ENCODE results near the gene ELOVL7.
"Not testable (repeated sequence)": the region's sequence is repeated elsewhere in the genome, so short reads cannot be mapped to it uniquely, and the experiment has no call there.

Gene ELOVL7

DNA sequence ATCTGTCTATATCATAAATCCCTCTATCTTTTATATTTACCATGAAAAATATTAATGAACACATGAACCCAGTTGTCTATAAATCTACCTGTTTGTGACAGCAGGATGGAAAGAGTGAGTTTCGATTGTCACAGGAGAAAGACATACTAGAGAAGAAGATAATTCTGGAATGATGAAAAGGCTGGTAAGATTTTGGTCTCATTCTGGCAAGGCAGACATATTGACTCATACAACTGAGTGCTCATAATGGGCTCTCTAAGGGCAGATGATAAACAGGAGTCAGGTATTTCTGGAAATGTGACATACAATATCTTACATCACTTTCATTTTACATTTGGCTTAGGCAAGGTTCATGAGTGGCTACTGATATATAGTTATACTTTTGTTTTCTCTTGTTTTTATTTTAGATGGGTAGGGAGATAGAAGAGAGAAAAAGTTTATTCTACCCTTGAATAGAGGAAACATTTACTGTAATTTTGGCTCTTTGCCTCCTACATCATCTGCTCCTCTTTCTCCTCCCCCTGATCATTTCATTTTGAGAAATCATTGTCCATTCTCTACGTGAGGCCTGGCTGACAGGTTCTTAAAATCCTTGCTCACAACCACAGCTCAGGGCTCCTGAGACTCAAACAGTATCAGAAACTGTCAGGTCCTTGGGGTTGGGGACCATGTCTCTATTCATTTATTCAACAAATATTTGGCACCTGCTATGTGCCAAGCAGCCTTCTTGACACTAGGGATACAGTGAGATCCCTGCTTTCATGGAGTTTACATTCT, 14.4 kb downstream of the ELOVL7 start:
- DNase-seq: peak; percentile 31

DNA sequence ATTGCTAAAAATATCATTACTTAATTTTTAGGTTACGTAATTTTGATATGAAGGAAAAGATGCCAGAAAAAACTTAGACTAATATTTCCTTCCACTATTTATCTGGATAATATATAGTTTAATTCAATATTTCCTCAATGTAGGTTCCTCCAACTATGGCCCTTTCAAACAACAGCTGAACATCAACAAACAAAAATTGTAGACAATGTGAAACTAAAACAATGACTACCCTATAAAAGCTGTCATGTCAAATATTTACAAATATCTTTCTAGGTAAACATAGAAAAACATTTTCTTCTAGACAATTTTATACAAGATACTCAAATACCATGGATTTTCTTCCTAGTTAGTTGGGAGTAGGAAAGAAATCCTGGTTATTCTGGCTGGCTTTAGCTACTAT, 16.9 kb downstream of the ELOVL7 start:
- no peak for DNase-seq

DNA sequence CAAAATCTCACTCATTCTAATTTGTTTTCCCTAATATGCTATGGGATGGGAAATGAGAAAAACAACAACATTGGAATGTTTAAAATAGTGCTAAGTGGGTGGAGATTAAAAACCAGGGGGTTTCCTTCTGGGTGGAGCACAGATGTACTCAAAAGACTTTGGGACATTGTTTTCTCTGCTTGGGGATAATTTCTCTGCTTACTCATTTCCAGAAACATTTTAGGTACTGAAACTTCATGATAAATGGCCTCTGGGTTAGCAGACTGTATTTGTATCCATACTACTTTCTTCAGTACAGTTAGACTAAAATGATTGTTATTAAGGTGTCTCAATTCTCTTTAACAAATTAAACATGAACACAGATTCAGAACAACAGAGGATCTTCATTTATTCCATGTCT, 17.4 kb downstream of the ELOVL7 start:
- peak; percentile 15 for DNase-seq

DNA sequence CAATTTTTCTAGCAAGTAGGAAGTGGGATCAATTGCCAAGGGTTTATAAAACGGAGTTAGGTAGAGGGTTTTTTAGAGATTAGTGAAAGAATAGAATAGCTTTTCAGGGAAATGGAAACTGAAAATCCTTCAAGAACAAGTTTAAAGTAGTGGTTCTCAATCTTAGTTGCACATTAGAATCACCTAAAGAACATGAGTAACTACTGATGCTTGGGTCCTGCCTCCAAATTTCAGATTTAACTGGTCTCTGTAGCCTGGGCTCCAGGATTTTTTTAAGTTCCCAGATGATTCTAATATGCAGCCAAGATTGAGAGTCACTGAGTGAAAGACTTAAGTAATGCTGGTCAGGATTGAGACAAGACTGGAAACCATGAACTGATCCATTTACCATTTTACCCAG, 20.5 kb downstream of the ELOVL7 start:
- no peak for DNase-seq

DNA sequence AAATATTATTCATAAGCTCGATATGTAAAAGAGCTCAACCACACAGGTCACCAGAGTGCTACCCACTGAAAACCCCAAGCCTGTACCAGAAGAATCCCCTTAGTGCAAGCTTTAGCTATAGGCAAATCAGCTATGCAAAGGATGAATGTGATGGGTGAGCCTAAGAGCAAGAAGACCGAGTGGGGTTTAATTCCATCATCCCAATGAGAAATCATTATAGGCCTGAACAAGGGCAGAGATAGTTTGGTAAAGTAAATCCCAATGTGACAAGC, 21.8 kb downstream of the ELOVL7 start:
- DNase-seq: no peak

DNA sequence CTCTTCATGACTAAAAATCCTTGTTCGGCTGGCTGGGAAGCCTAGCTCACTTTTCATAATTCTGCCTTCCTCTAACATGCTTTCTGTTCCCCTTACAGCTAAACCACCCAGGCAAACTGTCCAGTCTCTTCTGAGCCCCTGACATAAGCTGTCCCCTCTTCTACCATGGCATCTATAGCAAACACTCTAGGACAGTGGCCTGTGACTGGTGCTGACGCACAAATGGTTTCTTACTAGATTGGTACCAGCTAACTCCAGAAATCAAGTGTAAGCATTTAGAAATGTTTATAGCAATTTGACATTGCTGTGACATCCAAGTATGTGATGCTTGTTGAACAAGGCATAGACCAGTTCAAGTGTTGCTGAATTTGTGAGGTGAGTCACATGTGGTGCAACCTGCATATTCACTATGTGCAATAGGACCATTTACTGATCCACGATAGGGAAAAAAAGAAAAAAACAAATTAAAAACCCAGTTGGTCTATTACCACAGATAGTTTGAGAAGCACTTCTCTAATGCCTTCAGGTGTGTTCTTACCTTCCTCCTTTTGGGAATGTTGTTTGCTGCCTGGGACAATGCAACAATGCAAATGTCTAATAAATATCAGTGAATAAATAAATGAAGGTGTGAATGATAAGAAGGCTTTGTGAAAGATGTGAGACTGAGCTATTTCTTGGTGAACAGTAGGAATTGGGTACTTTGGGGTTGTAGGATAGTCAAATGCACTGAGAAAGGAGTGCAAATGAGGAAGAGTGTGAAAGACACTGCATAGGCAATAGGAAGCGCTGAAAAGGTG, 22.4 kb downstream of the ELOVL7 start:
- DNase-seq: no peak

DNA sequence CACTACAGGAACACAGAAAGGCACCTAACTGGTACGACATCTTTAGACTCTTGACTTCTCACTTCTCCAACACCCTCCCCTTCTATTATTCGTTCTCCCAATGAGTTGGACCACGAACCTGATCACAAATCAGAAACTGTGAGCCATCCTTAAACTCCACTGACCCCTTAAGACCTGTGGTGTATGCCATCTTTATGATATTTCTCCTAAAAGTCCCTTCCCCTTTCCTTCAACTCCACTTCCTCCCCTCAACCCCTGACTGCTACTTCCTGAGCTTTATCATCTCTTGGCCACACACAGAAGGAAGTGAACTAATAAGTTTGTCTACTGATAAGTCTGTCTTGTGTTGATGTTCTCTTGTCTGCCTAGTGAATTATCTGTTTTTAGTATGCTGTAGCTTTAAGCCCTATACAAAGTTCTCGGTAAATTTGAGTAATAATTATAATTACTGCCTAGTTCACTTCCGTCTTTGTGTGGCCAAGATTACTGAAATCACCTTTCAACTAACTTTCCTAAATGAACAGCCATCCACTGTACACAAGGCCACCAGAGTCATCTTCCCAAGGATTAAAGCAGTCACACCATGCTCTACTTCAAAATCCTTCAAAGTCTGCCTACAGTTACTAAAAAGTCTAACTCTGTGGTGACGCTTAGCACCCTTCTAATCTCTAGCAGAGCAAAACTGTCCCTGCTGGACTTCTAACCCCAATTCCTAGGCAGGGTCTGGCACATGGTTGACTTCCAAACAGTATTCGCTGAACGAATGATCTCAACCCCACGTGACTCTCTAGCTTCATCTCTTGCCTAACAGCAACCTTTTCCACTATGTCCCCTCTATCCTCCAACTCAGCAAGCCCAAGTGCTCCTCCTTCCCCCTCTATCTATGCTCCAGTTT, 23.2 kb downstream of the ELOVL7 start:
- DNase-seq: no peak

DNA sequence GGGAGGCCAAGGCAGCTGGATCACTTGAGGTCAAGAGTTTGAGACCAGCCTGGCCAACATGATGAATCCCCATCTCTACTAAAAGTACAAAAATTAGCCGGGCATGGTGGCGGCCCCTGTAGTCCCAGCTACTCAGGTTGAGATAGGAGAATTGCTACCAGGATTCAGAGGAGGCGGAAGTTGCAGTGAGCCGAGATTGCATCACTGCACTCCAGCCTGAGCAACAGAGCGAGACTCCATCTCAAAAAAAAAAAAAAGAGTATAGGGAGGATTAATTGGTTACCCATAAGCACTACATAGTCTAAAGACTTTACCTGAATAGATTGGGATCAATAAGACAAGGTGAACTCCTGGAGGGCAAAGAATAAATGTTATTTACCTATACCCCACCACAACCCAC, 27.9 kb downstream of the ELOVL7 start:
- not testable (repeated sequence) for DNase-seq

DNA sequence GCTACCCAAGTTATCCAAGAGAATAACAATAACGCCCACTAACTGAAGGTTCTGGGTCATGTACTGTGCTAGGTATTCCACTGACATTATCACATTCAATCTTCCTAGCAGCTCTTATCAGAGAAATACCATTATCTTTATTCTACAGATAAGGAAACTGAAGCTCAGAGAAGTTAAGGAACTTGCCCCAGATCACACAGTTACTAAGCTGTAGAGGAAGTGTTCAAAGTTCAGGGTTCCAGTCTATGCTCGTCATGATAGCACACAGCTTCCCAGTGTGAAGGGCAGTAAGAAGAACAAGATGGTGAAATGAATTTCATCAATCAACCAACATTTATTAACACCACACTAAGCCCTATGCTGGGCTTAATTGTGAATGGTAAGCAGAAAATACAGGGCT, 29.6 kb downstream of the ELOVL7 start:
- no peak for DNase-seq

DNA sequence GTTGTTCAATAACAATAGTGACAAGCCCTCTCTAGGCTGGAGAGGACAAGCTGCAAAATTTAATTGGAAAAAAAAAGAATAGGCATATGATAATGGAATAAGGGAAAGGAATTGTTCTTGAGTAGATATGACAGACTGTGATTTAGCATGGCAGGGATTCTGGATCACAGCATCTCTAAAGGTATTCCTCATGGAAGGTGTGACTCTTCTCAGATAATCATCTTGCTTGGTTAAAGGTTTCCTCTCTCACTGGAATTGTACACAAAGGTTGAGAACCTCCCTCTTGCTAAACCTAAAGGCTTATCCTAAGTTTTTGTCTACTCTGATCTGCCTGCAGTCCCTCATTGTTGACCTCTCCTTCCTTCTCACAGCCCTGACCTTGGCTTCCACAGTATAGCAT, 31.6 kb downstream of the ELOVL7 start:
- DNase-seq: no peak

DNA sequence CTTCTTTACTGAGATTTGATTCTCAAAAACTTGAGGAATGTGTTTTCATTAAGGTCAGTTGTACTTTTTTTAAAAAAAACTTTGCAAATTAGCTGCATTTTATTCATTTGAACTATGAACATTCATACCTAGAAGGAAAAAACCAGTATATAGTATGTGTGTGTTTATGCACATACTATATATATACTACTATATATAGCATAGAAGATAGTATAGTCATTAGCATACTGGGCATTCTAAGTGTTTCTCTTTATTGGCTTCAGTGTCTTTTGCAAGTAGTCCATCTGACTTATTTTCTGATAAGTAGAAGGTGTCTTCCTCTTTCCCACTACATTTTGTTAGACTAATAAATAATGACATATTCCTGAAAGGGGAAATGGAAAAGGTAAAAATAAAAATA, 33.0 kb downstream of the ELOVL7 start:
- no peak for DNase-seq

DNA sequence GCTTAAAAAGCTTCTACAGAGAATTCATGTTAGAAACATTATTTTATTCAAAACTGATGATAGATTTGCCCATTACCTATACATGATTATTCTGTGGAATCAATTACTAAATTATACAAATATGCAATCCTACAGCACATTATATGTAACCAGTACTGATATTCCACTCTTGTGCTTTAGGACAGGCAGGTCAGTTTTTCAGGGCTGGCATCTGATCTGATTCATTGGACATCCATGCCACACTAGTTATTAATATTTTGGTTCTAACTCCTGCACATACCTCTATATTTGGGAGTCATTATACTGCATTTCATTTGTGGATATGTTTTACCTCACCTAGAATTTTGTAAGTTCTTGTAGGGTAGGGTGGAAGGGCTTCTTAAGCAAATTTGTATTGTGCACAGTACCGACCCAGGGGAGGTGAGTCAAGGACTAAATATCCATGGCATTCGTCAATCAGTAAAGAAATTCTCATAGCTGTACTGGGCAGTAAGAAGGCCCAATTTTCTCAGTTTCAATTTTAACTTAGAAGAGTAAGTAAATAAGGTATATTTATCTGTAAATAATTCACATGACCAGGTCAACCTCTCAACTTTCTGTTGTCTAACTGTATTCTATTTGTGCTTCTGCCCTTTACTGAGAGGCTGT, 33.5 kb downstream of the ELOVL7 start:
- DNase-seq: no peak

DNA sequence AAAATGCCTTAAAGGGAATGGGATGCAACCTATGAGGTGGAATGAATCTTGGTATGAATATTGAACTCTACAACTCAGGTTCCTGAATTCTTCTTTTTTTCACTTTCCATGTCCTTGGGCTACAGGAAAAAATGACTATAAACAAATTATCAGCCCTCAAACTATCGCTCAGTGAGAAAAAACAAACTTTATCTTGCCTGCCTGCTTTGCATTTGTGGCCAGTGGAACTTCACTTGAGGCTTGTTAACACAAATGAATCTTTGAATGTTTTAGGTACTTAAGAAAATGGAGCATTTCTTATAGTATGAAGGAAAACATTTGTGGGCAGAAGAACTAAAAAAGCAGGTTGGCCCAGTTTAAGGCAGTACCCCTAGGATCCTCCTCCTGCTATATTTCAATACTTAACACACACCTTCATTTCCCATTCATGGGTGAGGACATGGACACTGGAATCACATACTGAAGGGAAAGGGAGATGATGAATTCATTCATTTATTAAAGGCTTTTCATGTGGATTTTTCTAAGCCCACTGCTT, 34.1 kb downstream of the ELOVL7 start:
- DNase-seq: no peak

DNA sequence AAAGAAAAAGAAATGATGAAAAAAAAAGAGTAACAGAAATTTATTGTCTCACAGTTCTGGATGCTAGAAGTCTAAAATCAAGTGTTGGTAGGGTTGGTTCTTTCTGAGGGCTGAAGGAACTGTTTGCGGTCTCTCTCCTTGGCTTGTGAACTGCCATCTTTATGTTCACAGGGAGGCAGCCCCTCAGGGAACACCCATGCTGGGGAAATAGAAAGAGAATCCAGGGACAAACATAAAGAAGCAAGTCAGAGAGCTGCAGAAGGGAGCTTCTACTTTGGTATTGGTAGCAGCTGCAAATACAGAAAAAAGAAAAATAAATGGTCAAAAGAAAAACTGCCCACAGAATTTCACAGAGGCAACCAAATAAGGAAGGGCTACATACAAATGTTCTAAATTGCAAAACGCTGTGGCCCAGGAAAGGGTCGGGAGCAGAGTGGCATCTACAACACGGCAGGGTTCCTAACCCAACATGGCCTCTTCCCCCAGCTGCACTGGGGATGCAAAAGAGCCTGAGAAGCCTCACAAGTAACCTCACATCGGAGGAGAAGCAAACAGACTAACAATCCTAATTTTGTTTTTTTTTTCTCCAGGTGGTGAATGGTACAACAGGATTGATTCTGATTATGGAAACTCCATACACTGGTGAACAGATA, 37.4 kb downstream of the ELOVL7 start:
- no peak for DNase-seq

DNA sequence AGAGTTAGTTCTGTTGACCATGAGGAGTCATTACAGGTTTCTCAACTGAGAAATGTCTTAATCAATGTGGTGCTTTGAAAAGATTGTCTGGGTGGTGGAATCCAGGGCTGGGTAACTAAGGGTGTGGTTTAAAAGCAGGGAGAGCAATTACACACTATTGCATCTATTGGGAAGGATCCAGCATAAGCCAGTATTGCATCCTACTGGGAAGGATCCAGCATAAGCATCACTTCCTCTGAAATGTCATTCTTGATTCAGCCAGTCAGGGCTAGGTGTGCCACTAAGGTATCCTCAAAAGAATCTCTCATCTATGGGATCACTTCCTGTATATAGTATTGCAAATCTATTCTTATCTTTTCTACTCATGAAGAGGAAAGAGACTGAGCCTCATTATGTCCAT, 38.6 kb downstream of the ELOVL7 start:
- no peak for DNase-seq

DNA sequence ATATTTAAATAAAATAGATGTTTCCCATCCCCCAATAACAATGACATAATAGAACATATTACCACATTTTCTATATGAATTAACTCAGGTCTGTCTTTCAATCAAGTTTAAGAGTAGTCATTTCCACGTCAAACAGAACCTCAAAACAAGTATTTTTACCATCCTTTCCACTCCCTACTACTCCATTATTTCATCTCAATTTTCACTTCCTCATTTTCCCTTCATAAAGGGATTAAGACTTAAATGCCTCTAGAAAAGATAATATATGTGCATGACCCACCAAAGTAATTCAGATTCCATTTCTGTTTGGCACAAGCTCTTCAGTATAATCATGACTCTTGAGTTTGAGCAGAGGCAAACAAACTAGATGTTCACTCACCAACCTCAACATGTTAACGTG, 40.4 kb downstream of the ELOVL7 start:
- DNase-seq: no peak

DNA sequence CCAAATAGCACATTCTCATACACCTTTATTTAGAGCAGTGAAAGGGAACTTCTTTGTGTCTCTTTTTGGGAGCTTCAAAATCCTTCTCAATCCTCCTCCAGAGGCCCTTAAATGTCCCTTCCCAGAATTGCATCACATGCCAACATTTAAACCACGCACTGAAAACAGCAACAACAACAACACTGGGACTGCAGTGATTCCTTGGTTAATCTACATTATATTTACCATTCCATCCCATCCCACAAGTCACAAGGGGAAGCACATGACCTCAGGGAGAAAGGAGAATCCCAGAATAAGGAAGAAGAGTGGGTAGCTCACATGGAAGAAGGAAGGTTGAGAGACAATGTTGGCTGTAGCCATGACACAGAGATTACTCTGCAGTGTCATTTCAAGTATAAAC, 41.1 kb downstream of the ELOVL7 start:
- DNase-seq: no peak

DNA sequence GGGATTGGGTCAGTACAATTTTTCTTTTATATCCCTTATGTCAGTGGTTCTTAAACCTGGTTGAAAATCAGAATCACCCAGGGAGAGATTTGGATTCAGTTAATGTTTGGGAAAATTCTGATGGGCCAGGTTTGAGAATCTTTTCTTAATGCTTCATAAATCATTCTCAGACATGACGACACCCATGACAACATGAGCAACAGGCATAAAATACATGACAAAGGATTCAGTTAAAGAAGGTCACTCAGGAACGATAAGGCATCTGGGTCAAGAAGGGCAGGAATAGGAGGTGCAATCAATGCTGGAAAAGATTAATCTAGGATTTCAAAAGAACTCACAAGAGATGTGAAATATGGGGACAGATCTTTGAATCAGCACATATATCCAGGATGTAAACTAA, 41.8 kb downstream of the ELOVL7 start:
- no peak for DNase-seq

DNA sequence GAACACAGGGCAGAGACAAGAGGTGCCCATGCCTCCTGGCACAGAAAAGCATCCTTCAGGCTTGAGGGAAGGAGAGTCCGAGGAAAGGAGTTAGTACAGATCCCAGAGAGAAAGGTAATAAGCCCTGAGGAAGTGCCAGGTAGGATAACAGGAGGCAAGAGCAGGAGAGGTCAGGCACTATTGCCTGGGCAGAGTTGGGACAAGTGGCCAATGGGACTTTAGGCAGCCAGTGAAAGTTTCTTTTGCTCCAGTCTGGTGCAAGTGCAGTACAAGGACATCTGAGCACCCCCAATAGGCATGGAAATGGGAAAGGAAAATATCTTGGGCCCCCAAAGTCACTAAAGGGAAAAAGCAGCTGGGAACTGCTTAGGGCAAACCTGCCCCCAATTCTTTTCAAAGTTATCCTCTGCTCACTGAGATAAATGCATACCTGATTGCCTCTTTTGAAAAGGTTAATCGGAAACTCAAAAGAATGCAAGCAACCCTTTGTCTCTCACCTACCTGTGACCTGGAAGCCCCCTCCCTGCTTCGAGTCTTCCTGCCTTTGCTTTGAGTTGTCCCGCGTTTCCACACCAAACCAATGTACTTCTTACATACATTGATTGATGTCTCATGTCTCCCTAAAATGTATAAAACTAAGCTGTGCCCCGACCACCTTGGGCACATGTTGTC, 46.5 kb downstream of the ELOVL7 start:
- no peak for DNase-seq

DNA sequence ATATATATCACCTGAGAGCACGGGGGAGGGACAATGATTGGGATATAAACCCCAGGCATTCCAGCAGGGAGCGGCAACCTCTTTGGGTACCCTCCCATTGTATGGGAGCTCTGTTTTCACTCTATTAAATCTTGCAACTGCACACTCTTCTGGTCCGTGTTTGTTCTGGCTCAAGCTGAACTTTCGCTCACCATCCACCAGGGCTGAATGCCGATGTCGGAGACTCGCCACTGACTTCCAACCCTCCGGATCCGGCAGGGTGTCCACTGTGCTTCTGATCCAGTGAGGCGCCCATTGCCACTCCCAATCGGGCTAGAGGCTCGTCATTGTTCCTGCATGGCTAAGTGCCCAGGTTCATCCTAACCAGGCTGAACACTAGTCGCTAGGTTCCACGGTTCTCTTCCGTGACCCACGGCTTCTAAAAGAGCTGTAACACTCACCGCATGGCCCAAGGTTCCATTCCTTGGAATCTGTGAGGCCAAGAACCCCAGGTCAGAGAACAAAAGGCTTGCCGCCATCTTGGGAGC, 48.6 kb downstream of the ELOVL7 start:
- DNase-seq: not testable (repeated sequence)

DNA sequence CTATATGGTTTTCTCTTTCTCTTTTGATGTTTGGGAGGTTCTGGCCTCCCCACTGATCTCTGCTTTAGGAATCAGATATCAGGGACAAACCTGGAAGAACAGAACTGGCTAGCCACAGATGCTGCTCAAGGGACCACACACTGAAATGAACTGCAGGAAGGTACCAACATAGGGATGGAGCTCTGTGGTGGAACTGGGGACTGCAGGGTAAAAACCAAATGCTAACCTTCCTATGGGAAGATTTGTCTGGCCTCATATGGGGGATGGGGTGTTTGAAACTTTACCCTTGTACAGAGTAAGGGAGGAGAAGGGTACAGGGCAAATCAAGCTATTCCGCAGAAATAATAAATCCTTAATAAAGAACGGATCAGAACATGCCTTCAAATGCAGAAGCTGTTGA, 49.4 kb downstream of the ELOVL7 start:
- no peak for DNase-seq

DNA sequence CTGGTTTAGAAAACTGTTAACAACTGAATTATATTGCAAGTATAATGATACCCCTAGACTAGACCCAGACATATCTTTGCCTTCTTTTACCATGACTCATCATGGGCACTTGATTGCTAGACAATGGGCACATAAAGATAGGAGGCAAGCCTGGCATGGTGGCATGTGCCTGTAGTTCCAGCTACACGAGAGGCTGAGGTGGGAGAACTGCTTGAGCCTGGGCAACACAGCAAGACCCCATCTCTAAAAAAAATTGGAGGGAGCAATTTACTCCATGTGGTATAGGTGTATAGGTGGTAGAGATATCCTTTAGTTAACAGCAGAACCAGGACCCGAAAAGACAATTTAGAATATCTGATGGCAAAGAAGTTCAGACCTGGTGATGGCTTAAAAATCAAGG, 51.6 kb downstream of the ELOVL7 start:
- DNase-seq: no peak
